ENCODE measurements around the gene SSPN. TPM values are rescaled to one million over a fixed set of nuclear protein-coding genes. Genes with fewer than 3 reads are reported as not detected.

Gene SSPN
- total RNA-seq (2022; extraction: Qiagen RNA extraction) = 0.25 to 0.73 TPM (median 0.38 TPM) in 5 replicates

DNA sequence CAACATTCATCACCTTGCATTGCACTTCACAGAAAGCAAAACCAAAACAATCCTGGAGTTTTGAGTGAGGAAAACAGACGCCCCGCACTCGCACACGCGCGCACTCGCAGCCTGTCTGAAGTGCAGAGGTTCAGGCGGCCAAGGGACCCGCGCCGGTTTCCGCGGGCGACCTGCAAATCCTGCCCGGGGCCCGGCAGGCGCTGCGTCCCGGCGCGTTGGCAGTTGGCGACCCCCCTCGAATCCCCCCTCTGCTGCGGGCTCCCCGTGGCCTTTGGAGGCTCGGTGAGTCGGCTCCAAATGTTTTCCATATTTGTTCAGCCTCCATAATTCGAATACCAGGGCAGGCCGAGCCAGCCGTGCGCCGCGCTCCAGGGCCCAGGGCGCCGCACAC, at the start of gene SSPN:
Gene SSPN, plus strand, starts transcription at position 324 of the 391 bp plus-strand sequence. CDS start 100 bp downstream, outside the sequence.

Other genes starting within 250 kb of the SSPN start
- gene RASSF8, start 236.9 kb upstream of the SSPN start, total RNA-seq (2022; extraction: Qiagen RNA extraction) = 6.9 to 11.3 TPM (median 9.1 TPM) in 5 replicates
- gene BHLHE41, start 70.5 kb upstream of the SSPN start, total RNA-seq (2022; extraction: Qiagen RNA extraction) = 0.41 to 1.6 TPM (median 0.63 TPM) in 5 replicates

All from A549 treated with AZD2906 at 1 μM for 4 hours (cell line).